Measurements from ENCODE around the gene IL1RAPL2. TPM values are rescaled to one million over a fixed set of nuclear protein-coding genes. Genes with fewer than 3 reads are reported as not detected.
A peak's percentile ranks its signal among the peaks of the same experiment; 100 is the strongest.
"Not testable (repeated sequence)": the region's sequence is repeated elsewhere in the genome, so short reads cannot be mapped to it uniquely, and the experiment has no call there.

IL1RAPL2 gene
- total RNA-seq, 1 donor from 2014 or later, result 0.58 TPM

DNA sequence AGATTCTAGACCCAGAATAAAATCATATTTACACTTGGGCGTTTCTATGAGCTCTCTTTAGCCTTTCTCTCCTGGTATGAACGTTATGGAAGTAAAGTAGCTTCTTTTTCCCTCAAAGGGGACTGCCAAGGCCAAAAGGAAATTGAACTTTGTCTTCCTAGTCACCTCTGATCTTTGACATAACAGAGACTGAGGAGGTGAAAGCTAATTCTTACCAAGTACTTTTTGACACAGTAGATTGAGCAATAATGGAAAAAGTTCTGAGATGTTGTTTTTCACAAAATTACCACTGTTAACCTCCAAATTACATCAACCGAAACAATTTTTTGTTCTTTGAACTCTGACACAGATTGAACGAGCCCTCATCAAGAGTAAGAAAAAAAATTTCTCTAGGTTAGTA lies 336.1 kb downstream of the IL1RAPL2 start:
- H3K36me3 Mint-ChIP-seq (ENCODE audit: low read depth), result no peaks in the 10 kb centered on the region
- TF ChIP-seq, protein P1, sequence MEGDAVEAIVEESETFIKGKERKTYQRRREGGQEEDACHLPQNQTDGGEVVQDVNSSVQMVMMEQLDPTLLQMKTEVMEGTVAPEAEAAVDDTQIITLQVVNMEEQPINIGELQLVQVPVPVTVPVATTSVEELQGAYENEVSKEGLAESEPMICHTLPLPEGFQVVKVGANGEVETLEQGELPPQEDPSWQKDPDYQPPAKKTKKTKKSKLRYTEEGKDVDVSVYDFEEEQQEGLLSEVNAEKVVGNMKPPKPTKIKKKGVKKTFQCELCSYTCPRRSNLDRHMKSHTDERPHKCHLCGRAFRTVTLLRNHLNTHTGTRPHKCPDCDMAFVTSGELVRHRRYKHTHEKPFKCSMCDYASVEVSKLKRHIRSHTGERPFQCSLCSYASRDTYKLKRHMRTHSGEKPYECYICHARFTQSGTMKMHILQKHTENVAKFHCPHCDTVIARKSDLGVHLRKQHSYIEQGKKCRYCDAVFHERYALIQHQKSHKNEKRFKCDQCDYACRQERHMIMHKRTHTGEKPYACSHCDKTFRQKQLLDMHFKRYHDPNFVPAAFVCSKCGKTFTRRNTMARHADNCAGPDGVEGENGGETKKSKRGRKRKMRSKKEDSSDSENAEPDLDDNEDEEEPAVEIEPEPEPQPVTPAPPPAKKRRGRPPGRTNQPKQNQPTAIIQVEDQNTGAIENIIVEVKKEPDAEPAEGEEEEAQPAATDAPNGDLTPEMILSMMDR (conservative IDR thresholded peaks at IDR 0.05), result no peak
- no peak overlapping the region for H3K27ac Mint-ChIP-seq (ENCODE audit: unreplicated experiment)
- no peaks in the 10 kb centered on the region for H3K4me1 Mint-ChIP-seq
- peaks cover 10% of the 10 kb centered on the region for H3K9me3 Mint-ChIP-seq
- H3K27me3 Mint-ChIP-seq (ENCODE audit: low read depth), result no peaks in the 10 kb centered on the region
- H3K4me3 Mint-ChIP-seq, result no peak overlapping the region
- no peak for DNase-seq (ENCODE audit: low read depth, low spot score)

DNA sequence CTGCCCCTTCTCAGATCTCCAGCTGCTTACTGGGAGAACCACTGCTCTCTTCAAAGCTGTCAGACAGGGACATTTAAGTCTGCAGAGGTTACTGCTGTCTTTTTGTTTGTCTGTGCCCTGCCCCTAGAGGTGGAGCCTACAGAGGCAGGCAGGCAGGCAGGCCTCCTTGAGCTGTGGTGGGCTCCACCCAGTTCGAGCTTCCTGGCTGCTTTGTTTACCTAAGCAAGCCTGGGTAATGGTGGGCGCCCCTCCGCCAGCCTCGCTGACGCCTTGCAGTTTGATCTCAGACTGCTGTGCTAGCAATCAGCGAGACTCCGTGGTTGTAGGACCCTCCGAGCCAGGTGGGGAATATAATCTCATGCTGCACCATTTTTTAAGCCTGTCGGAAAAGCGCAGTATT lies 343.7 kb downstream of the IL1RAPL2 start:
- H3K9me3 Mint-ChIP-seq; H3K36me3 Mint-ChIP-seq (ENCODE audit: low read depth); H3K27me3 Mint-ChIP-seq (ENCODE audit: low read depth); H3K4me1 Mint-ChIP-seq: not testable (repeated sequence)
- H3K4me3 Mint-ChIP-seq, result peak overlapping the region; percentile 83
- TF ChIP-seq, protein P1 (conservative IDR thresholded peaks at IDR 0.05), result peak; percentile 38
- H3K27ac Mint-ChIP-seq (ENCODE audit: unreplicated experiment), result peak overlapping the region; percentile 43
- DNase-seq (ENCODE audit: low read depth, low spot score), result peak; percentile 5

DNA sequence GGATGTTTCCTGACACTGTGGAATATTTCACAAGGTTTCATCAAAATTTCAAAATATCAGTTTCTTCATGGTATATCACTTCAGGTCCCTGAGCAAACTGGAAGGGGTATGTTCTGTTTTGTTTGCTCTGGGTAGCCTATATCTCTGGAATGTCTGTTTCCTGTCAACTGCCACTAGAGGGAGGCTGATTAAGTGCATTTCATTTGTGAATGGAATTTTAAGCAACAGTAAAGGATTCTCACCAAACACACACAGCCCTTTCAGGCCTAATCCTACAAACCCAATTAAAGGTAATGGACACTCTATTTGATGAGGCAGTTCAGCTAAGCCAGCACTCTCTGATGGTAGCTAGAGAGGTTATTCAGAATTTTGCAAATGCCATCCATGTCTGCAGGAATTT lies 347.3 kb downstream of the IL1RAPL2 start:
- Mint-ChIP-seq H3K9me3 (no peaks in the 10 kb centered on the region), H3K4me3 (no peak overlapping the region), H3K27me3 (ENCODE audit: low read depth) (no peaks in the 10 kb centered on the region), H3K27ac (ENCODE audit: unreplicated experiment) (no peak overlapping the region), H3K4me1 (no peaks in the 10 kb centered on the region), H3K36me3 (ENCODE audit: low read depth) (no peaks in the 10 kb centered on the region)
- TF ChIP-seq, protein P1 (conservative IDR thresholded peaks at IDR 0.05), result peak; percentile 61
- no peak for DNase-seq (ENCODE audit: low read depth, low spot score)

DNA sequence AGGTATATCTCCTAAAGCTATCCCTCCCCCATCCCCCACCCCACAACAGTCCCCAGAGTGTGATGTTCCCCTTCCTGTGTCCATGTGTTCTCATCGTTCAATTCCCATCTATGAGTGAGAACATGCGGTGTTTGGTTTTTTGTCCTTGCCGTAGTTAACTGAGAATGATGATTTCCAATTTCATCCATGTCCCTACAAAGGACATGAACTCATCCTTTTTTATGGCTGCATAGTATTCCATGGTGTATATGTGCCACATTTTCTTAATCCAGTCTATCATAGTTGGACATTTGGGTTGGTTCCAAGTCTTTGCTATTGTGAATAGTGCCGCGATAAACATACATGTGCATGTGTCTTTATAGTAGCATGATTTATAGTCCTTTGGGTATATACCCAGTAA lies 348.7 kb downstream of the IL1RAPL2 start:
- not testable (repeated sequence) for H3K27me3 Mint-ChIP-seq (ENCODE audit: low read depth); H3K4me3 Mint-ChIP-seq; H3K9me3 Mint-ChIP-seq; H3K36me3 Mint-ChIP-seq (ENCODE audit: low read depth); DNase-seq (ENCODE audit: low read depth, low spot score); H3K4me1 Mint-ChIP-seq; H3K27ac Mint-ChIP-seq (ENCODE audit: unreplicated experiment)

DNA sequence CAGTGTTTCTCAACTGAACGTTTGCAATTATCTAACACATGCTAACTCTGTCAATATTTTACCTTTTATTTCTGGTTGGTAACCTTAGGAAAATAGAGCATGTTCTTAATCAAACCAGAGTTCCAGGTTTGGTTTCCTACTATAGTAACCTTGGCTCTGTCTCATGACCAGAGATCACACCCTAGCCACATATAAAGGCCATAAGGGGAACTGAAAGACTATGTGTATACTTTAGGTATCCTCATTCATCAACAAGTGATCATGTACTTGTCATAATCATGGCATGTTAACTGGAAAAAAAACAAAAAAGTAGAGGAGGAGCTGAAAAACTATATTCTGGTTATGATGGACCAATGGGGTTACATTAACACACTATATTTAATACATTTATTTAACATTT lies 352.1 kb downstream of the IL1RAPL2 start:
- no peaks in the 10 kb centered on the region for H3K27me3 Mint-ChIP-seq (ENCODE audit: low read depth)
- H3K4me1 Mint-ChIP-seq, result peaks cover 6% of the 10 kb centered on the region
- no peaks in the 10 kb centered on the region for H3K36me3 Mint-ChIP-seq (ENCODE audit: low read depth)
- peaks cover 5% of the 10 kb centered on the region for H3K9me3 Mint-ChIP-seq
- TF ChIP-seq, protein P1 (conservative IDR thresholded peaks at IDR 0.05), result no peak
- no peak overlapping the region for H3K4me3 Mint-ChIP-seq
- H3K27ac Mint-ChIP-seq (ENCODE audit: unreplicated experiment), result no peak overlapping the region
- DNase-seq (ENCODE audit: low read depth, low spot score), result no peak

DNA sequence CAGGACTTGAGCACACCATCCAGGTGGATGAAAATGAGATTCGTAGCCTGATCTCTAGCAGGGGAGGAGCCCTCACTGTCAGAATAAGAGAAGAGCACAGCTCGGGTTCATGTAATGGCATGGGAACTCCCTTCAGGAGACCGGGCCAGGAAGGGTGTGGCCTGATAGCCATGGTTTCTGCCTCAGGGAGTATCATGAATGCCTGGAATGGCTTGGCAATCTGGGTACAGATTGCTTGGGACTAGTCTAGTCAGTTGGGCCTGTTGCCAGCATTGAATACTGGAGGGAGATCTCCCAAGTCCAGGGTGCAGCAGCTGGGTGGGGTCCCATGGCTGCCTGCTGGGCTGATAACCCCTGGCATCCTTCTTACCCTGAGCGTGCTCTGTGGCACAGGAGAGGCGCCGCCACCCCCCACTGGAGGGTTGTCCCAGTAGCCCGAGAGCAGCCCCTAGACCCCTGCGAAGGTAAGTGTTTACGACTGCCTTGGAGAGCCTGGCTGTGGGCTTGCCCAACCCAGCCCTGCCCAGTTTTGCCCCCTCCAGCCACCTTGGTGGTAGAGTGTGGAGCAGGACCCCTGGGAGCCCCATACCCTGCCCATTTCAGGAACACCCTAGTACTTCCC lies 355.7 kb downstream of the IL1RAPL2 start:
- no peaks in the 10 kb centered on the region for H3K27me3 Mint-ChIP-seq (ENCODE audit: low read depth)
- H3K9me3 Mint-ChIP-seq, result peaks cover 5% of the 10 kb centered on the region
- peaks cover 6% of the 10 kb centered on the region for H3K4me1 Mint-ChIP-seq
- no peaks in the 10 kb centered on the region for H3K36me3 Mint-ChIP-seq (ENCODE audit: low read depth)
- no peak for DNase-seq (ENCODE audit: low read depth, low spot score)
- H3K27ac Mint-ChIP-seq (ENCODE audit: unreplicated experiment), result no peak overlapping the region
- TF ChIP-seq, protein P1 (conservative IDR thresholded peaks at IDR 0.05), result no peak
- H3K4me3 Mint-ChIP-seq, result no peak overlapping the region
